ENCODE results near the gene GREM2. TPM values are rescaled to one million over a fixed set of nuclear protein-coding genes. Genes with fewer than 3 reads are reported as not detected.

Gene GREM2
- total RNA-seq, 1 donor from 2014 or later = not detected

- Mint-ChIP-seq H3K9me3 (ENCODE audit: unreplicated experiment) (no peaks in the 10 kb centered on the region), H3K27me3 (ENCODE audit: unreplicated experiment) (peaks cover 3% of the 10 kb centered on the region), H3K36me3 (ENCODE audit: unreplicated experiment) (no peaks in the 10 kb centered on the region), H3K4me3 (ENCODE audit: unreplicated experiment) (no peak overlapping the region), H3K4me1 (ENCODE audit: unreplicated experiment) (peaks cover 10% of the 10 kb centered on the region), H3K27ac (ENCODE audit: unreplicated experiment) (no peak overlapping the region)
- TF ChIP-seq, protein P1, sequence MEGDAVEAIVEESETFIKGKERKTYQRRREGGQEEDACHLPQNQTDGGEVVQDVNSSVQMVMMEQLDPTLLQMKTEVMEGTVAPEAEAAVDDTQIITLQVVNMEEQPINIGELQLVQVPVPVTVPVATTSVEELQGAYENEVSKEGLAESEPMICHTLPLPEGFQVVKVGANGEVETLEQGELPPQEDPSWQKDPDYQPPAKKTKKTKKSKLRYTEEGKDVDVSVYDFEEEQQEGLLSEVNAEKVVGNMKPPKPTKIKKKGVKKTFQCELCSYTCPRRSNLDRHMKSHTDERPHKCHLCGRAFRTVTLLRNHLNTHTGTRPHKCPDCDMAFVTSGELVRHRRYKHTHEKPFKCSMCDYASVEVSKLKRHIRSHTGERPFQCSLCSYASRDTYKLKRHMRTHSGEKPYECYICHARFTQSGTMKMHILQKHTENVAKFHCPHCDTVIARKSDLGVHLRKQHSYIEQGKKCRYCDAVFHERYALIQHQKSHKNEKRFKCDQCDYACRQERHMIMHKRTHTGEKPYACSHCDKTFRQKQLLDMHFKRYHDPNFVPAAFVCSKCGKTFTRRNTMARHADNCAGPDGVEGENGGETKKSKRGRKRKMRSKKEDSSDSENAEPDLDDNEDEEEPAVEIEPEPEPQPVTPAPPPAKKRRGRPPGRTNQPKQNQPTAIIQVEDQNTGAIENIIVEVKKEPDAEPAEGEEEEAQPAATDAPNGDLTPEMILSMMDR (IDR thresholded peaks at IDR 0.05) = no peak
- no peak for DNase-seq (ENCODE audit: extremely low spot score, unreplicated experiment)
Measured at GRCh38 chr1:240486611-240487010, 125.3 kb downstream of the GREM2 start.

- TF ChIP-seq, protein P1 (IDR thresholded peaks at IDR 0.05) = no peak
- H3K36me3 Mint-ChIP-seq (ENCODE audit: unreplicated experiment) = no peaks in the 10 kb centered on the region
- no peaks in the 10 kb centered on the region for H3K9me3 Mint-ChIP-seq (ENCODE audit: unreplicated experiment)
- H3K27me3 Mint-ChIP-seq (ENCODE audit: unreplicated experiment) = peaks cover 3% of the 10 kb centered on the region
- H3K4me1 Mint-ChIP-seq (ENCODE audit: unreplicated experiment) = no peaks in the 10 kb centered on the region
- DNase-seq (ENCODE audit: extremely low spot score, unreplicated experiment) = no peak
- H3K4me3 Mint-ChIP-seq (ENCODE audit: unreplicated experiment) = no peak overlapping the region
- no peak overlapping the region for H3K27ac Mint-ChIP-seq (ENCODE audit: unreplicated experiment)
Measured at GRCh38 chr1:240484804-240485443, 127.0 kb downstream of the GREM2 start.

GRCh38 chr1:240478536-240478935 is 133.4 kb downstream of the GREM2 start:
- no peaks in the 10 kb centered on the region for H3K27me3 Mint-ChIP-seq (ENCODE audit: unreplicated experiment)
- H3K27ac Mint-ChIP-seq (ENCODE audit: unreplicated experiment) = no peak overlapping the region
- H3K9me3 Mint-ChIP-seq (ENCODE audit: unreplicated experiment) = no peaks in the 10 kb centered on the region
- H3K4me1 Mint-ChIP-seq (ENCODE audit: unreplicated experiment) = peaks cover 8% of the 10 kb centered on the region
- DNase-seq (ENCODE audit: extremely low spot score, unreplicated experiment) = no peak
- H3K36me3 Mint-ChIP-seq (ENCODE audit: unreplicated experiment) = peaks cover 5% of the 10 kb centered on the region
- no peak overlapping the region for H3K4me3 Mint-ChIP-seq (ENCODE audit: unreplicated experiment)
- TF ChIP-seq, protein P1 (IDR thresholded peaks at IDR 0.05) = no peak

- TF ChIP-seq, protein P1 (IDR thresholded peaks at IDR 0.05) = no peak
- Mint-ChIP-seq H3K36me3 (ENCODE audit: unreplicated experiment) (peaks cover 5% of the 10 kb centered on the region), H3K27ac (ENCODE audit: unreplicated experiment) (no peak overlapping the region), H3K9me3 (ENCODE audit: unreplicated experiment) (no peaks in the 10 kb centered on the region), H3K4me1 (ENCODE audit: unreplicated experiment) (peaks cover 8% of the 10 kb centered on the region), H3K27me3 (ENCODE audit: unreplicated experiment) (no peaks in the 10 kb centered on the region), H3K4me3 (ENCODE audit: unreplicated experiment) (no peak overlapping the region)
- no peak for DNase-seq (ENCODE audit: extremely low spot score, unreplicated experiment)
Measured at GRCh38 chr1:240475832-240476231, 136.1 kb downstream of the GREM2 start.

DNA sequence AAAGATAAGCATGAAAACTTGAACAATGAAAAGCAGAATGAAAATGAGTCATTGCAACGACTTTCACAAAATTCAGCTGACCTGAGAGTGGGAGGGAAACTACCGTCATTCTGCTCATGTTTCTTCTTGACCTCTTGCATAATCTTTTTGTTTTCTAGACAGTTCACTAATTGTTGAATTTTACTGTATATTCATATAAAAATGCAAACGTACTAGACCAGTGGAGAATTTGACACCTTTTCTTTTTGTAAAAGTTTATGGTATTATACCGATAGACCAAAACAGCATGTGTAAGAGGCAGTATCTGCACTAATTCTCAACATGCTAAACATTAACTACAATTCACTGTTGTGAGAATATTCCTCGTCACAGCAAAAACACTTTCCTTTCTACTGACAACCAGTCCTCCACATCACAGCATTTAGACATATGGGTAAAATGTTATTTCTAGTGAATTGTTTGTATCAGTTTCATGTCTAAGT is 137.8 kb downstream of the GREM2 start:
- Mint-ChIP-seq H3K27ac (ENCODE audit: unreplicated experiment) (no peak overlapping the region), H3K4me1 (ENCODE audit: unreplicated experiment) (peaks cover 8% of the 10 kb centered on the region), H3K4me3 (ENCODE audit: unreplicated experiment) (no peak overlapping the region), H3K9me3 (ENCODE audit: unreplicated experiment) (no peaks in the 10 kb centered on the region), H3K36me3 (ENCODE audit: unreplicated experiment) (peaks cover 5% of the 10 kb centered on the region), H3K27me3 (ENCODE audit: unreplicated experiment) (no peaks in the 10 kb centered on the region)
- no peak for DNase-seq (ENCODE audit: extremely low spot score, unreplicated experiment)
- TF ChIP-seq, protein P1 (IDR thresholded peaks at IDR 0.05) = no peak
